Sigmoid colon (tissue), 7 donors: ENCODE results near the gene GRAMD4. TPM values are rescaled to one million over a fixed set of nuclear protein-coding genes. Genes with fewer than 3 reads are reported as not detected.

Experiments used
- DNase-seq: peaks from one replicate; pipeline ENCODE4 v3.0.0-alpha.2; 2019
- H3K27ac ChIP-seq, 4 donors: fragments of 200-600 bp; sonication (generic); one replicate each; pipeline ENCODE4 v1.5.1; 2016 to 2019; ENCODE audit warnings: mild to moderate bottlenecking in 1 of 4
- H3K27me3 ChIP-seq, 3 donors: fragments of 200-600 bp; sonication (generic); one replicate each; pipeline ENCODE4 v1.5.1; 2019; ENCODE audit warnings: mild to moderate bottlenecking in 1 of 3
- H3K36me3 ChIP-seq, 4 donors: fragments of 200-600 bp; sonication (generic); one replicate each; pipeline ENCODE4 v1.5.1; 2016 to 2019
- H3K4me1 ChIP-seq, 4 donors: fragments of 200-600 bp; sonication (generic); one replicate each; pipeline ENCODE4 v1.5.1; 2017 to 2019
- H3K4me3 ChIP-seq, 4 donors: fragments of 200-600 bp; sonication (generic); one replicate each; pipeline ENCODE4 v1.5.1; 2017 to 2019; ENCODE audit warnings: mild to moderate bottlenecking in 2 of 4, moderate library complexity in 1 of 4
- H3K9me3 ChIP-seq, 4 donors: fragments of 200-600 bp in 3 of 4; sonication (generic) in 3 of 4; one replicate each; pipeline versions ENCODE4 v1.5.1 to v1.6.1; 2013 to 2019
- CTCF ChIP-seq, 4 experiments: fragments of 450-650 bp in 3 of 4; fragments of 200-600 bp in 1 of 4; IDR thresholded peaks; one replicate each; pipeline ENCODE4 v1.5.1; 2016 to 2019; ENCODE audit warnings: antibody characterized with exemption in 4 of 4, mild to moderate bottlenecking in 3 of 4, moderate library complexity in 2 of 4
- EP300 ChIP-seq, 4 donors: sonication (generic); formaldehyde crosslinking; IDR thresholded peaks; one replicate each; pipeline ENCODE4 v1.6.1; 2017; ENCODE audit warnings: antibody characterized with exemption in 4 of 4
- POLR2A ChIP-seq, 2 donors: fragments of 450-650 bp; IDR thresholded peaks; one replicate each; pipeline ENCODE4 v1.6.1; 2016; ENCODE audit warnings: antibody characterized with exemption in 2 of 2, mild to moderate bottlenecking in 2 of 2, moderate library complexity in 2 of 2
- POLR2AphosphoS5 ChIP-seq, 4 donors: sonication (generic); formaldehyde crosslinking; IDR thresholded peaks; one replicate each; pipeline ENCODE4 v1.6.1; 2017; ENCODE audit warnings: antibody characterized with exemption in 4 of 4
- WGBS, 2 donors: extraction: QIAGEN DNeasy Blood & Tissue Kit; methylation state at CpG; one replicate each; pipeline ENCODE4 v1.1.7; 2013; 5-methylcytosine and 5-hydroxymethylcytosine counted together
- intact Hi-C: fragments of 100-400 bp; cut with DNase I; formaldehyde crosslinking; loops from one replicate; pipeline ENCODE4 v1.15.1; 2023
- polyA plus RNA-seq, 3 donors: library from polyadenylated mRNA; stranded (reverse); fragments of 200-250 nt; gene quantifications; one replicate each; pipeline ENCODE4 v1.2.3, GENCODE V29; 2013
- total RNA-seq, 4 donors: library from RNA; depleted of rRNA; stranded (reverse); fragments of >200 nt; gene quantifications; one replicate each; pipeline ENCODE4 v1.1.0, GENCODE V29; 2016
- donor health status: healthy with polysubstance abuse.
- donor health status: Bipolar disorder and iron deficiency.
- donor health status: healthy.

The GRAMD4 gene
- total and polyA plus RNA-seq, 7 donors = 11.6 to 57.2 (median 23.5) TPM

GRCh38 chr22:46612341-46612903 is 7.8 kb upstream of the GRAMD4 start:
- Histone ChIP-seq H3K36me3 (no peaks in the 10 kb centered on the region), H3K27ac (no peak overlapping the region), H3K4me1 (peaks cover 0 to 18% (median 18%) of the 10 kb centered on the region in 4 donors), H3K9me3 (no peaks in the 10 kb centered on the region), H3K4me3 (no peak overlapping the region), H3K27me3 (no peaks in the 10 kb centered on the region)
- DNase-seq = no peak
- intact Hi-C loops = no loop called here
- TF ChIP-seq POLR2A (IDR thresholded peaks at IDR 0.05) = no peak
- no peak for TF ChIP-seq CTCF (IDR thresholded peaks at IDR 0.05)
- TF ChIP-seq EP300 (IDR thresholded peaks at IDR 0.05) = no peak
- no peak for TF ChIP-seq POLR2AphosphoS5 (IDR thresholded peaks at IDR 0.05)
- WGBS, 2 donors = 49 to 52% methylated on average over 13 of the region's 13 CpGs

- Histone ChIP-seq H3K27me3 (no peaks in the 10 kb centered on the region), H3K9me3 (no peaks in the 10 kb centered on the region), H3K4me3 (no peak overlapping the region), H3K36me3 (no peaks in the 10 kb centered on the region), H3K4me1 (peaks cover 0 to 24% (median 24%) of the 10 kb centered on the region in 4 donors), H3K27ac (no peak overlapping the region)
- TF ChIP-seq POLR2AphosphoS5 (IDR thresholded peaks at IDR 0.05) = no peak
- no peak for TF ChIP-seq POLR2A (IDR thresholded peaks at IDR 0.05)
- no peak for TF ChIP-seq EP300 (IDR thresholded peaks at IDR 0.05)
- no peak for TF ChIP-seq CTCF (IDR thresholded peaks at IDR 0.05)
- no peak for DNase-seq
- WGBS, 2 donors = 39 to 43% methylated on average over 23 of the region's 23 CpGs
- intact Hi-C loops = no loop called here
Observed at GRCh38 chr22:46612904-46613605, 7.1 kb upstream of the GRAMD4 start.

- TF ChIP-seq EP300 (IDR thresholded peaks at IDR 0.05) = no peak
- Histone ChIP-seq H3K4me1 (peaks cover 0 to 30% (median 29%) of the 10 kb centered on the region in 4 donors), H3K4me3 (no peak overlapping the region), H3K9me3 (no peaks in the 10 kb centered on the region), H3K27me3 (no peaks in the 10 kb centered on the region), H3K27ac (no peak overlapping the region), H3K36me3 (no peaks in the 10 kb centered on the region)
- WGBS, 2 donors = 54 to 77% methylated on average over 13 of the region's 13 CpGs
- no peak for DNase-seq
- intact Hi-C loops = no loop called here
Observed at GRCh38 chr22:46613606-46614021, 6.6 kb upstream of the GRAMD4 start.

GRCh38 chr22:46614025-46614931 is 5.9 kb upstream of the GRAMD4 start:
- no peak for TF ChIP-seq POLR2A (IDR thresholded peaks at IDR 0.05)
- no peak for TF ChIP-seq CTCF (IDR thresholded peaks at IDR 0.05)
- TF ChIP-seq EP300 (IDR thresholded peaks at IDR 0.05) = no peak
- TF ChIP-seq POLR2AphosphoS5 (IDR thresholded peaks at IDR 0.05) = no peak
- no peak overlapping the region for H3K4me3 ChIP-seq
- H3K27me3 ChIP-seq = no peaks in the 10 kb centered on the region
- no peaks in the 10 kb centered on the region for H3K9me3 ChIP-seq
- no peak overlapping the region for H3K27ac ChIP-seq
- no peak for DNase-seq
- intact Hi-C loops = no loop called here
- H3K4me1 ChIP-seq = peaks cover 0 to 37% (median 36%) of the 10 kb centered on the region in 4 donors
- WGBS, 2 donors = 52 to 83% methylated on average over 31 of the region's 31 CpGs
- H3K36me3 ChIP-seq = no peaks in the 10 kb centered on the region
